Cerebellar cortex (tissue), 1 donor: ENCODE data around the gene WNK3.

Source experiments
- DNase-seq: peaks from one replicate; pipeline ENCODE4 v3.0.0-alpha.2; 2015; ENCODE audit warnings: low spot score

Gene WNK3

GRCh38 chrX:54238588-54238987, 119.3 kb downstream of the WNK3 start:
- no peak for DNase-seq

GRCh38 chrX:54237014-54237413, 120.8 kb downstream of the WNK3 start:
- DNase-seq: no peak

- no peak for DNase-seq
Observed at GRCh38 chrX:54230435-54231148, 127.3 kb downstream of the WNK3 start.

DNA sequence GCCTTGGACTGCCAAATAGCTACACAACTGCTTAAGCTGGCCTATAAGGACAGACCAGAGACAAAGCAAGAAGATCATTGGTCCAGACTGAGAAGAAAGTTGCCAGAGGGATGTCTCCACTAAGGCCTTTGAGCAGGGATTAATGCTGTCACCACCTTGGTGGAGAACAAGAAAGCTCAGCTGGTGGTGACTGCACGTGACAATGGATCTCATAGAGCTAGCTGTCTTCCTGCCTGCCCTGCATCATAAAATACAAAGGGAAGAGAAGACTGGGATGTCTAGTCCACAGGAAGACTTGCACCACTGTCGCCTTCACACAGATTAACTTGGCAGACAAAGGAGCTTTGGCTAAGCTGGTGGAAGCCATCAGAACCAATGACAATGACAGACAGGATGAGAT, 134.3 kb downstream of the WNK3 start:
- no peak for DNase-seq

DNA sequence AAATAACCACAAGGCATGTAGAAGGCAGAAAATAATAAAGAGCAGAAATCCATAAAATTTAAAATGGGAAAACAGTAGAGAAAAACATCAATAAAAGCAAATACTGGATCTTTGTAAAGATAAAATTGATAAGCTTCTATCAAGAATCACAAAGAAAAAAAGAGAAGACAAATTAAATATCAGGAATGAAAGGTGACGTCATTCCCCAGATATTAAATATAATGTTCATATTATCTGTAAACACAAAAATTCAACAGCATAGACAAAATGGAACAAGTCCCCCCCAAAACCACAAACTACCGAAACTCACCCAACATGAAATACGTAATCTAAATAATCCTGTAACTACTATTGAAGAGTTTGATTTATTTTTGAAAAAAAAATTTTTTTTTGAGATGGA, 144.2 kb downstream of the WNK3 start:
- DNase-seq: no peak

DNA sequence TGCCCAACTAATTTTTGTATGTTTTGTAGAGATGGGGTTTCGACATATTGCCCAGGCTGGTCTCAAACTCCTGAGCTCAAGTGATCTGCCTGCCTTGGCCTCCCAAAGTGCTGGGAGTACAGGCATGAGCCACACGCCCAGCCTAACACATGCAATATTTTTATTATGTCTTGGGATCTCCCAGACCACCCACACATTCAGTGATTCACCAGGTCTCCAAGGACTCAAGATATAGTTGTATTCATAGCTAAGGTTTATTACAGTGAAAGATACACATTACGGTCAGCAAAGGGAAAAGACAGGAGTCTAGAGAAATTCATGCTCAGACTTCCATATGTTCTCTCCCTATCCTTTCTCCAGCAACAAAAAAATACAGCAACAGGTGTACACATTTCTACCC, 149.3 kb downstream of the WNK3 start:
- DNase-seq: no peak

DNA sequence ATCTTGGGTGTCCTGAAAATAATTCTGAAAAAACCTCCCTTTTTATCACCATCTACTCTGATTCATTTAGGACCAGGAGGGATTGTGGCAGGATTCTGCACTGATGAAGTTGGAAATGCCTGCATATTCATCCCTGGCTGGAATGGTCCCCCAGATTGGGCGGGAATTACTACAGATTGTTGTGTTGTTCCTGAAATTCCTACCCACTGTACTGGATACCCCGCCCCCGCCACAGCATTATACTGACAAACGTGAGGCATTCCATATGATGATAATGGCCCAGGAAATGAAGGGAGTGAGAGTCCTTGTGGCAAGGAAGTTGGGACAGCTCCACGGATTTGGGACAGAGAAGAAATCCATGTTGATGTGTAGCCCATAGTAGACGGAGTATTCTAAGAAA, 159.6 kb downstream of the WNK3 start:
- DNase-seq: no peak

- DNase-seq: no peak
Observed at GRCh38 chrX:54194982-54195588, 162.8 kb downstream of the WNK3 start.

DNA sequence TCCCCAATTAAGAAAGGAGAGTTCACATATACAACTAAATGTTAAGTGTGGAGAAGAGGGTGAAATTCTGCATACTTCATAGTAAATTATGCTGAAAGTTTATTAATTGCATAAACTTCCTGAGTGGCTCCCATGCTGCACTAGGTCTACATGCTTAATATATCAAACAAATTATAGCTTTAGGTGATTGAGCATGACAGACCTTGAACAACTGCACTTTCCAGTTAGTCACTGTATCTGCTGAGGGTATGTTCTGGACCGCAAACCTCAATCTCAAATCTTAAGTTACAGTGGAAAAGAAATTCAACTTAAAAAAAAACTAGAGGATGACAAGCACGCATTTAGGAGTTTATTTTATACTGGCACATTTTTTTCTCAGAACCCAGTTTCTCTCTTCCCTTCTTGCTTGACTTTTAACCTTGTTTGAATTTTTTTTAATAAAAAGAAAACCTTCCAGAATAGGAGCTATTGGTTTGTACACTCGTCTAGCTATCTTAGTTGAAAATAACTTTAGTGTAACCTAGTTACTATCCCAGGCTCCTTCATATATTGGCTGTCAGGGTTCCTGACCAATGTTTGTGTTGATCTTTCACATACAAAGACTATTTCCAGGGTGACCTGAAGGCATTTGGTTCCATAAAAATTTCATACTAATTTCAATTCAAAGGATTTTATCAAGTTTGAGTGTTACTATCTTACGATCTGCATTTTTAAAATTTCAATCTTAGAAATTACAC, 164.6 kb downstream of the WNK3 start:
- DNase-seq: no peak

DNA sequence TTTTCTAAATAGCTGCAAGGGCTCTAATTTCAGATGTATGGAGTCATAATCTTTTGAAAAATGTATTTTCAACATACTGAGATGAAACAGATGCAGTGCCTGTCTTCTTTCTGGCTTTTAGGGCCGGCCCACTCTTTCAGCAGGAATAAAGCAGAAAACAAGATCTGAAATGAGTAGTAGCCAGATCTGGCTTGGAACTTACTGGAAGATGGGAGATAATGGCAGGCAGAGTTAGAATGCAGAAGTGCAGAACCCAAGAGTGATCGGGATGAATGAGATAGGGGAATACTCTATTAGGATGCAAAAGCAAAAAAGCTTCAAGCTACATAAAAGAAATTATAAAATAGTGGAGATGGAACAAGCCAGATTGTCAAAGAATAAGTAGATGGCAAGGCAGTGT, 173.4 kb downstream of the WNK3 start:
- DNase-seq: no peak

GRCh38 chrX:54182864-54183613, 174.8 kb downstream of the WNK3 start, which contains the start of gene FAM120C:
Gene FAM120C, minus strand, starts transcription at chrX:54183254. Its CDS starts 56 bp downstream, at chrX:54183198.
- peak; percentile 78 for DNase-seq

DNA sequence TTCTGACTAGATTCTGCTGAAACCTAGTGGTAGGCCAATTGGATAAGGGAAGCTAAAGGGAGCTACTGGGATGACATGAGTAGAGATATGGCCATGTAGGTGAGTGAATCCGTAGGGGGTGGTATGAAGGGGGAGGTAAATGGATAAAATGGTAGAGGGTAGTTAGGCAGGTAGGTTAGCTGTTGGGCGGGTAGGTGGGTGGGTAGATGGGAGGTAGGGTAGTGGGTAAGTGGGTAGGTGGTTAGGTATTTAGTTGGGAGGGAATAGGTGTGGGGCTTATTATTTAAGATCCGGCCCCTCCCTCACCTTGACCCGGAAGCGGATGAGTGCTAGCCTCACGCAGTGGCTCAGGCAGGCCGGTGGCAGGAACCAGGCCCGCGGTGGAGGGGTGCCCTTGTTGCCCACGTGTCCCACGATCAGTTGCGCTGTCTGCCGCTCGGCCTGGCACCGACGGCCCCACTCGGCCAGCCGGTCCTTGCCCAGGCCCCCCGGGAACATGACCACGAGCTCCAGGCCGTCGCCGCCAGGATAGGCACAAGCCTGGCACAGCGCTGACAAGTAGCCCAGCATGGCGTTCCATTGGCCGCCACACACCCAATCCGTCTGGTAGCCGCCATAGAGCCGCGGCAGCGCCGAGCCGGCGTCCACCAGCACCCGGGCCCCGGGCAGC, 175.5 kb downstream of the WNK3 start:
- peak; percentile 78 for DNase-seq

GRCh38 chrX:54181202-54181953, 176.5 kb downstream of the WNK3 start:
- DNase-seq: no peak

GRCh38 chrX:54180403-54180802, 177.4 kb downstream of the WNK3 start:
- DNase-seq: no peak

DNA sequence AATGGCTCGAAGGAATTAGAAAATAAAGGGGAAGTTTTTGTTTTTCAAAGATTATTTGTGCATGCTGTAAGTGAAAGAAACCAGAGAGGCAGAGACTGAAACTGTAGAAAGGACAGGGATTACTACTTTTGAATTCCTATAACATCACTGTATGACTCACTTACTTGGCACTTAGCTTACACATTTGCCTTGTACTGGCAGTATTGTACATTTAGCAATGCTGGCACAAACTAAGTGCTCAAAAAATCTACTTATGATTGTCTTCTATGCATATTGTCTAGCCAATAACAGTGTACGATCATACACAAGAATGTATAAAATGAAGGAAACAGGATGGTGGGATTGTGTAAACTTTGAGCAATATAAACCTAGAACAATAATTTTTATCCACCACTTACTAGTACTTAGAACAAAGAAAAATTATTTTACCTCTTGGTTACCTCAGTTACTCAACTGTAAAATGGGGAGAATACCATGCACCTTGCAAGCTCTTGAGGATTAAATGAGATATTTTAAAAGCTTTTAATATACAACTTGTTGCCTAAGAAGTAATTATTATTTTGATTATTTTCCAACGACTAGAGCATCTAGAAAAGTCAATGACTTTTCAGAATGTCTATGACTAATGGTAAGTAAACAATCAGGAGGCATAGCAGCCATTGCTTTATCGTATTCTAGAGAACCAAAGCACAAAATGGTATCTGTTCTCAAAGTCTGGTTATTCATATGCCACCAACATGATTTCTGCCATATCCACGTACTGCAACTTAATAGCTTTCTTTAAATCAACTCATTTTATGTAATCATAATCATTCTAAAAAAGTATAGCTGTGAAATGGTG, 179.5 kb downstream of the WNK3 start:
- DNase-seq: no peak

GRCh38 chrX:54177306-54177705, 180.5 kb downstream of the WNK3 start:
- no peak for DNase-seq

DNA sequence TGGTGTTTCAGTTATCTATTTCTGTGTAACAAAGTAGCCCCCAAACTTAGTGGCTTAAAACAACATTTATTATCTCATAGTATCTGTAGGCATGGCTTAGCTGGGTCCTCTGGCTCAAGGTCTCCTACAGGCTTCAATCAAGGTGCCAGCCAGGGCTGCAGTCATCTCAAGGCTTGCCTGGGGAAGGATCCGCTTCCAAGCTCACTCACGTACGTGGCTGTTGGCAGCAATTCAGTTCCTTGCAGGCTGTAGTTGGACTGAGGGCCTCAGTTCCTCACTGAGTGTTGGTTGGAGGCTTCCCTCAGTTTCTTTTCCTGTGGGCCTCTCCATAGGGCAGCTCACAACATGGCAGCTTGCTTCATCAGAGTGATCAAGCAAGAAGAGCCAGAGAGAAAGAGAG, 184.1 kb downstream of the WNK3 start:
- DNase-seq: no peak

DNA sequence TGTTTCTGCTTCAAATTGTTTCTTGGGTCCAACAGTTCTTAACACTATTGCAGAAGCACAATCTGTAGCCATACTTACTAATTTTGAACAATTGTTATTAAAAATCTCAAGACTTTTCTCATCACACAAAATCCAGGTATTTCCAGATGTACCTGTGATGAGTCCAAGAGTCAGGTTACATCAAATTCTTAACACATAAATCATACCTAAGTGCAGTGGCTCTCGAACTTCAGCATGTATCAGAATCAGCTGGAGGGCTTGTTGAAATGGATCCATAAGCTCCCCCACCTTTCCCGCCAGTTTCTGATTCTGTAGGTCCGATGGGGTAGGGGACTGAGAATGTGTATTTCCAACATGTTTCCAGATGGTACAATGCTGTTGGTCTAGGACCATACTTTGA, 185.4 kb downstream of the WNK3 start:
- DNase-seq: no peak

DNA sequence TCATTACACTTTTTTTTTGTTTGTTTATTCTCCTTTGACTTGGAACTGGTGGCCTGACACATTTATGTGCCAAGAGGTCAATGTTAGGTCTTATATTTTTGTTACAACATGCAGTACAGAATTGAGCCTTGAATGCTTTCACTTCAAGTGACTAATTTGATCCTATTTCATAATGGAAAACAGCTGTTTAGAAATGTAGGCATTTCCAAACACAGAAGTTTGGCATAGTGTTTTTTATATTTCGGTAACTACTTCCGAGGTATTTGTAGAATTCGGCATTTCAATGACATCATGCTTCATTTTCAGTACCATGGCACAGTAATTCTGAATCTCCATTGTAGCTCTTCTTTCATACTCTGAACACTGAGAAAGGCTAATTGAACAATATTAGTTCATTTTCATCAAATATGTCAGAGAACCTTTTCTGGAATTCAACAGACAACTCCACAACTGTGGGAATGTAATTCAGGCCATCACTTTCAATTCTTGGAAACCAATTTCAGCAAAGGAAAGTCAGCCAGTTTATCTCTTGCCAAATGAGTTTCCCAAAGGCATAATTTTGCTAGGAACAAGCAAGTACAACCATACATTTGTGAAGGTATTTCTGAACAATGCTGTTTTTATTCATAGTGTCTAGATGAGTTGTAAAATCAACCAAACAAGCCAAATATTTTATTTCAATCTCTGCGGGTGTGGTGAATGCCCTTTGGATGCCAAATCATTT, 186.2 kb downstream of the WNK3 start:
- no peak for DNase-seq

GRCh38 chrX:54171091-54171490, 186.8 kb downstream of the WNK3 start:
- DNase-seq: no peak
